Measurements from ENCODE around the gene RALB.
"Not testable (repeated sequence)": the region's sequence is repeated elsewhere in the genome, so short reads cannot be mapped to it uniquely, and the experiment has no call there.

The RALB gene

GRCh38 chr2:120299561-120299960 lies 46.9 kb downstream of the RALB start:
- DNase-seq: no peak

DNA sequence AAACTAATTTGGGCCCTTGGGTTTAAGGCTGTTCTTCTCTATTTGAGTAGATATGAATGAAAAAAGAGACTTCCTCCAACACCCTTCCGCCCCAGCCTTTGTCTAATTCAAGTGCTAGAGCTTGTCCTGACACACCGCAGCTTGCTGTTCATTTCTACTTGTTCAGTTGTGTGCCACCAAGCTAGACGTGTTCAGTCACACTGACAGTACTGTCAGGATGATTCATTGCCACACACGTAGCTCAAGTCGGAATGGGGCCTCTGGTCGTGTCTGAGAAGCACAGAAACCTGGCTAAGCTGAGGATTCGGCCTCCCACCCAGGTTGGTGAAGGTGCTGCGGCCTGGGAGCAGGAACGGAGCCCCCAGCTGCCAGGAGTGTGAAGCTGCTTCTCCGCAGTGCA lies 47.7 kb downstream of the RALB start:
- DNase-seq: no peak

DNA sequence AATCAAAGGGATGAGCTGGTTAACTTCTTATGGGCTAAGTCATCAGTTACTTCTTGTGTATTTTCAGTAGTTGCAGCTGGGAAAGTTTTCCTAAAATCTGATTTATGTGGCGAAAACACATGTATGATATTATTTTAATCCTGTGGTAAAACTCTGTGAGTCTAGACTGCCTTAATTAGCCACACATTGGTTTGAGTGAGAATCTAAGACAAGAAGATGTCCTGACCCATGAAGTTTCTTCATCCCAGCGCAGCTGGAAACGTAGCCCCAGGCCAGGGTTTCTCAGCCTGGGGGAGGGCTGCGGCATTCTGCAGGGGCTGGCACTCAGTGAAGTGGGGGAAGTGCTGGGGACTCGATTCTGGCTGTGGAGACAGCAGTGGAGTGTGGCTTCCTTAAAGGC lies 48.6 kb downstream of the RALB start:
- DNase-seq: no peak

DNA sequence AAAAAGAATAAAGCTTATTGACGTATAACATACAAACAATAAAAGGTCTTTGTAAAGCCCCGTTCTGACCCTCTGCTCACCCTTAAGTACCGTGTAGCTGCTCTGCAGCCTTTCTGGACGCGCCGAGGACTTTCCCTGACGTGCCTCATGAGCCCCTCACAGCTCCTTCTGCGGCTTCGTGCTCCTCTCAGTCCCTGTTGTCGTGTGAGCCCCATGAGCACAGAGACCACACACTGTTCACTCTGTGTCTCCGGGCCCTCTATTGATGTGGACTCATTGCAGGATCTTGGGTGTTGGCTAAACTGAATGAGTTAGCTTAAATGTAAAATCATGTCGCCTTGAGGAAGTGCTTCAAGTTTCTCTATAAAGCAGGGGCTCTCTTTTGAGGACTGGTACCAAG lies 49.6 kb downstream of the RALB start:
- no peak for DNase-seq

GRCh38 chr2:120303177-120303576 lies 50.5 kb downstream of the RALB start:
- DNase-seq: no peak

- DNase-seq: no peak
These were observed 52.6 kb downstream of the RALB start for GRCh38 chr2:120305296-120305695.

DNA sequence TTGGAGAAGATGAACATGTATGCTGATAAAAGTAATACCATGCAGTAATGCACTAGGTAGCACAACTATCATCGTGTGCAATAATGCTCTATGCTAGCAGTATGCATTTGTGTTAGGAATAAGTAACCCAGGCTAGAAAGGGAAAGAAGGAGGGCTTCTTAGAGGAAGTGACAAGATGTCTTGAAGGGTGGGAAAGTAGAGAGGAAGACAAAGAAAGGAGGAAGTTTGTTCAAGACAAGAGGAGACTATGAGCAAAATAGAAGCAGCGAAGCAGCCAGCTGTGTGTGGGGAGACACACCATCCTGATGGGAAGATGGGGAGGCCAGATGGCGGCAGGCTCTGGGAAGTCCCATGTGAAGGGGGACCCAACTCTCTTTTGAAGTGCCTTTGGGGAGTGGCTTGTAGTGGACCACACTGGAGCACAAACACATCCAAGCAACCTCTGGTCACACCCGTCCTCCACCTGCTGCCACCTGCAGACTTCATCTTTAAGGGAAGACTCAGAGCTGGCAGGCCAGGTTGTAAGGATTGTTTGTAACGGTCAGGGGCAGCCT lies 53.4 kb downstream of the RALB start:
- no peak for DNase-seq

DNA sequence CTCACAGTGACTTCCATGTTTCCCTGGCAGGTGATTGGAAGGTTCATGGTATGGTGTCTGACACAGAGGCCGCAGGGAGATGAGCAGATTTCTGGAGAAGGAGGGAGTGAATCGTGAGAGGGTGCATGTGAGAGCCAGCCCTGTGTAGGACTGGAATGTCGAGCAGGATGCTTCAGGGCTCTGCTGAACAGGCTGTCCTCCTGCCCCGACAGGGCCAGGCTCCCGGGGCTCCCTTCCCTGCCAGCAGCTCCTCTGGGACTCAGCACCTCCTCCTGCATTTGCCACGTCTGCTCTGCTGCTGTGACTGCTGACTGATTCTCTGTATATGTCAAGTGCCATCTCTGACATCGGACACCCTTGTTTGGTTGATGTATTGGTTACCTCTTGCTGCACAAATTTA lies 54.8 kb downstream of the RALB start:
- no peak for DNase-seq

DNA sequence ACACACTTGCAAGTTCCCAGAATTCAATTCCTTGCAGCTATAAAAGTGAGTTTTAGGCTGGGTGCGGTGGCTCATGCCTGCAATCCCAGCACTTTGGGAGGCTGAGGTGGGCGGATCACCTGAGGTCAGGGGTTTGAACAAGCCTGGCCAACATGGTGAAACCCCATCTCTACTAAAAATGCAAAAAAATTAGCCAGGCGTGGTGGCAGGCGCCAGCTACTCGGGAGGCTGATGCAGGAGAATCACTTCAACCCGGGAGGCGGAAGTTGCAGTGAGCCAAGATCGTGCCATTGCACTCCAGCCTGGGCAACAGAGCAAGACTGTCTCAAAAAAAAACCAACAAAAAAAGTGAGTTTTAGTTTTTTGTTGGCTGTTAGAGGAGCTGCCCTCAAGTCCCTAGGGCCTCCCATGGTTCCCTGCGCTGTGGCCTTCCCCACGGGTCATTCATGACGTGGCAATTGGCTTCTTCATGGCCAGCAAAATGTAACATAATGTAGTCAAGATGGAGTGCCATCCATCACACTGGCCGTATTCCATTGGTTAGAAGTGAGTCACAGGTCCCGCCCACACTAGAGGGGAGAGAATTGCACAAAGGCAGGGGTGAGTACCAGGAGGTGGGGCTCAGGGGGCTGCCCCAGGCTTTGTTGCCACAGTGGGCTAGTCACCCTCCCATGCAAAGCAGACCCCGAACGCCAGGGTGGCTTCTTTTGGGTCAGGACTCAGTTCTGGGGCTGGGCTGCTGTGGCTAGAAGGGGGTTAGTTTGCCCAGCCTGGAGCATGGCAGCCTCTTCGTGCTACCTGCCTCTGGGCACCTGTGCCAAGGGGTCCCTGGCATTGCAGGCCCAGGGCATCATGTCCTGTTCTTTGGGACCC lies 55.6 kb downstream of the RALB start:
- DNase-seq: no peak

DNA sequence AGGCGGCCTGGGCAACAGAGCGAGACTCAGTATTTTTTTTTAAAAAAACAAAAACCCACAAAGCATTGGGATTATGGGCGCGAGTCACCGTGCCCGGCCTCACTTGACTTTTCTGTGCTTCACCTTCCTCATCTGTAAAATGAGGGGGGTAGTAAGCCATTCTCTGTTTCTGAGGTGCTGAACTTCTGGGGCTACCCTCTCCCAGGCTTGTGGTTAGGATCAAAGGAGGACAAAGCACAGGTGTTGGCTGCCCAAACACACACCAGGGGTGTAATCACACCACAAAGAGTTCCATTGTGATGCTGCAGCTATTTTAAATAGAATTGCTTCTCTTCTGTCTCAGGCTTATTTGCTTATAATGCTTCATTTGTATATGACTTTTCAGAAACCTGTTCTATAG lies 57.5 kb downstream of the RALB start:
- DNase-seq: no peak

DNA sequence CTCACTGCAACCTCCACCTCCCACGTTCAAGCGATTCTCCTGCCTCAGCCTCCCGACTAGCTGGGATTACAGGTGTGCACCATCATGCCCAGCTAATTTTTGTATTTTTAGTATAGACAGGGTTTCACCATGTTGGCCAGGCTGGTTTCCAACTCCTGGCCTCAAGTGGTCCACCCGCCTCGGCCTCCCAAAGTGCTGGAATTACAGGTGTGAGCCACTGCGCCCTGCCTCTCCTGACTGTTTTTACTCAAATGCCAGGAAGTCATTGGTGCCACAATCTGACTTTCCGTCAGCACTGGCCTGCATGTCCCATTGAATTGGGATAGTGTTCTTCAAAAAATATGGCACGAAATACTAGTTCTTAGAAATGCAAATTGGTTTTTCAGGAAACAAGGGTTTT lies 58.2 kb downstream of the RALB start:
- DNase-seq: not testable (repeated sequence)

DNA sequence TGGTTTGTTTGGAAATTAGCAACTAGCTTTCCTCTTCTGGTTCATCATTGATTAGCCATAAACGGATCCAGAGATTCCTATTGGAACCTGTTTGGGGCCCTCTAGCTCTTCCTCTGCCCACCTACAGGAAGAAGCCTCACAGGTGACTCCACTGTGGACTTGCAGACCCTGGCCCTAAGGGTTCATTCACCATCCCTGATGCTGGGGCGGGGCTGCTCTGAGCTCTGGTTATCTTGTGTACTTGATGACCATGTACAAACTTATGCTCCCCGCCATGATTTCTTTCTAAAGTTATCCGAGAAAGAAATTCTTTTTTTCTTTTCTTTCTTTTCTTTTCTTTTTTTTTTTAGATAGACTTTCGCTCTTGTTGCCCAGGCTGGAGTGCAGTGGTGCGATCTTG lies 59.4 kb downstream of the RALB start:
- no peak for DNase-seq

- no peak for DNase-seq
These were observed 60.4 kb downstream of the RALB start for GRCh38 chr2:120312860-120313694.

GRCh38 chr2:120313695-120314615 lies 61.3 kb downstream of the RALB start:
- no peak for DNase-seq

- DNase-seq: no peak
These were observed 62.2 kb downstream of the RALB start for GRCh38 chr2:120314690-120315366.

GRCh38 chr2:120315367-120316033 lies 62.8 kb downstream of the RALB start:
- no peak for DNase-seq

GRCh38 chr2:120316071-120316470 lies 63.4 kb downstream of the RALB start:
- DNase-seq: no peak

- no peak for DNase-seq
These were observed 64.0 kb downstream of the RALB start for GRCh38 chr2:120316528-120317179.

DNA sequence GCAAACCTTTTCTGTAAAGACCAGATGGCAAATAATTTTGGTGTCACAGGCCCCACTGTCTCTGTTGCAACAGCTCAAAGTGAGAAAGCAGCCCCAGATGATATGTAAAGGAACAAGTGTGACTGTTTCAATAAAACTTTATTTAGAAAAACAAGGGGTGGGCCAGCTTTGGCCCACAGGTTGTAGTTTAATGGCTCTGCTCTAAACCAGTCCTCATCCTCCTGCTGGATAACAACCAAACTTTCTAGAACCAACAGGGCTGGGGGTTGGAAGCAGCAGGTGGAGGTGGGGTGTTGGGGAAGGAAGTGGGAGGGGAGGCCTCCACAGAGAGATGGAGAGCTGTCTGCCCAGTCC lies 64.5 kb downstream of the RALB start:
- DNase-seq: no peak

- DNase-seq: no peak
These were observed 65.3 kb downstream of the RALB start for GRCh38 chr2:120317916-120318315.

DNA sequence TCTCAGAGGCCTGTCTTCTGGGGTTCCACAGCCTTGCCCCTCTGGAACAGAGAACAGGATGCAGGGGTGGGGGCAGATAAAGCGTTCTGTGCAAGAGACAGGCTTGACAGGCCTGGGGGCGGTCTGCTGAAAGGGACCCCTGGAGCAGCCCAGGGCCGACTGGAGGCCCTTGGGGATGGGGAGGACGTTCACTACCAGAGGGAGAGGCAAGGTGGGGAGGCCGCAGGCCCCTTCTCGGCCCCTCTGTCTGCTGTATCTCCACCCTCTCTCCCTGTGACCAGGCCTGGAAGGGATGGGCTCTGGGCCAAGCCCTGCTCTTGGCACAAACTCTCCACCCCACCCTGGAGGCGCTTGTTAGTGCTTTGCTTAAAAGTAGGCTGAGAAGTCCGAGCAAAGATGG lies 66.0 kb downstream of the RALB start:
- no peak for DNase-seq

Measured in NCI-H187 treated with DMSO at 0.1 percent for 48 hours (cell line).